Common myeloid progenitor, CD34-positive (primary cell): ENCODE measurements around the gene PSMF1.
A peak's percentile ranks its signal among the peaks of the same experiment; 100 is the strongest.

ENCODE experiments used
- CTCF ChIA-PET: fragments of 350-600 bp; sonication (Branson Sonifier 250); formaldehyde crosslinking; loops from one replicate; lab custom pipeline; 2021; ENCODE audit warnings: antibody characterized with exemption; lab: Charles Lee
- POLR2A ChIA-PET: fragments of 350-600 bp; sonication (Branson Sonifier 250); formaldehyde crosslinking; loops from one replicate; lab custom pipeline; 2021; ENCODE audit warnings: antibody characterized with exemption; lab: Charles Lee
- DNase-seq, 3 donors: peaks; one replicate each; pipeline versions ENCODE4 v3.0.0 to v3.0.0-alpha.2; 2013
- H3K27ac ChIP-seq, 2 experiments: 1 replicate in 1 of 2; 2 replicates in 1 of 2; pipeline ENCODE4 v1.7.0; 2013; ENCODE audit warnings: inconsistent platforms in 2 of 2, low read length in 2 of 2, mild to moderate bottlenecking in 2 of 2, low read depth in 1 of 2, moderate library complexity in 1 of 2; ENCODE audit not compliant: severe bottlenecking in 2 of 2, insufficient read depth in 1 of 2, poor library complexity in 1 of 2
- H3K27me3 ChIP-seq, 5 experiments: replicated peaks in 2 of 5; 1 replicate in 3 of 5; 2 replicates in 2 of 5; pipeline versions ENCODE4 v1.6.1 to v1.7.0; 2013; ENCODE audit warnings: low read length in 4 of 5, mild to moderate bottlenecking in 2 of 5, moderate library complexity in 2 of 5, inconsistent platforms in 1 of 5; ENCODE audit not compliant: insufficient read depth in 5 of 5, control insufficient read depth in 4 of 5
- H3K36me3 ChIP-seq, 4 experiments: 1 replicate in 2 of 4; 2 replicates in 2 of 4; pipeline versions ENCODE4 v1.6.1 to v1.7.0; 2013; ENCODE audit warnings: low read length in 3 of 4, control low read depth in 1 of 4, mild to moderate bottlenecking in 1 of 4; ENCODE audit not compliant: control insufficient read depth in 4 of 4, insufficient read depth in 4 of 4
- H3K4me1 ChIP-seq, 4 experiments: 1 replicate in 3 of 4; 2 replicates in 1 of 4; pipeline versions ENCODE4 v1.6.1 to v1.7.1; 2013; ENCODE audit warnings: low read length in 3 of 4, mild to moderate bottlenecking in 3 of 4, control low read depth in 1 of 4, inconsistent platforms in 1 of 4, moderate library complexity in 1 of 4; ENCODE audit not compliant: control insufficient read depth in 4 of 4, insufficient read depth in 4 of 4; ENCODE audit errors: control extremely low read depth in 1 of 4
- H3K4me3 ChIP-seq, 7 experiments: 1 replicate in 4 of 7; 2 replicates in 3 of 7; pipeline versions ENCODE4 v1.5.1 to v1.7.0; 2013; ENCODE audit warnings: mild to moderate bottlenecking in 7 of 7, low read length in 6 of 7, moderate library complexity in 6 of 7, inconsistent platforms in 2 of 7, low read depth in 2 of 7, control low read depth in 1 of 7; ENCODE audit not compliant: insufficient read depth in 4 of 7, control insufficient read depth in 1 of 7; ENCODE audit errors: extremely low read depth in 1 of 7
- H3K9me3 ChIP-seq, 5 experiments: 1 replicate in 4 of 5; 2 replicates in 1 of 5; pipeline versions ENCODE4 v1.6.1 to v1.7.1; 2013; ENCODE audit warnings: low read length in 4 of 5, mild to moderate bottlenecking in 2 of 5, inconsistent platforms in 1 of 5, low read depth in 1 of 5, moderate library complexity in 1 of 5; ENCODE audit not compliant: control insufficient read depth in 4 of 5, insufficient read depth in 2 of 5; ENCODE audit errors: control extremely low read depth in 1 of 5
- WGBS: methylation state at CpG from one replicate; pipeline ENCODE4 v1.1.5; 2013; ENCODE audit not compliant: insufficient coverage; 5-methylcytosine and 5-hydroxymethylcytosine counted together

Gene PSMF1

DNA sequence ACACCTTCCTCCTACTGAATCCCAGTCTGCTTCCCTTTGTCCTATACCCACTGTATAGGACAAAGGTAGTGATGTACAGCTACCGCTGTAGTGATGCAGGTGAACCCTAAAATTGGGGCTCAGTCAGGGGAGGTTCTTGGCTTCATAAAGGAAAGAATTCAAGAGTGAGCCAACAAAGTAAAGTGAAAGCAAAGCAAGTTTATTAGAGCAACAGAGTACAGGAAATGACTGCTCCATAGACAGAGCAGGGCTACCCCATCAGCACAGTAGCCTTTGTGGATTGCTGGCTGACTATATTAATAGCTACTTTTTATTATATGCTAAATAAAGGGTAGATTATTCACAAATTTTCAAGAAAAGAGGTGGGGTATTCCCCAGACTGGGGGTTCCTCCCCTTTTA is 81.6 kb downstream of the PSMF1 start:
- Histone ChIP-seq H3K36me3 (no peaks in the 10 kb centered on the region), H3K27me3 (no peaks in the 10 kb centered on the region), H3K4me3 (no peak overlapping the region), H3K9me3 (no peaks in the 10 kb centered on the region), H3K27ac (no peak overlapping the region), H3K4me1 (peaks cover 0 to 14% (median 10%) of the 10 kb centered on the region in 4 experiments)
- DNase-seq: no peak
- ChIA-PET POLR2A (no interaction called here), CTCF (interaction anchor here (1.0 kb wide), 1 partner anchor 16 kb away, joined by 3 read pairs; no protein-coding TSS in a partner anchor)
- WGBS: 100% methylated on average over 1 of the region's 1 CpG

DNA sequence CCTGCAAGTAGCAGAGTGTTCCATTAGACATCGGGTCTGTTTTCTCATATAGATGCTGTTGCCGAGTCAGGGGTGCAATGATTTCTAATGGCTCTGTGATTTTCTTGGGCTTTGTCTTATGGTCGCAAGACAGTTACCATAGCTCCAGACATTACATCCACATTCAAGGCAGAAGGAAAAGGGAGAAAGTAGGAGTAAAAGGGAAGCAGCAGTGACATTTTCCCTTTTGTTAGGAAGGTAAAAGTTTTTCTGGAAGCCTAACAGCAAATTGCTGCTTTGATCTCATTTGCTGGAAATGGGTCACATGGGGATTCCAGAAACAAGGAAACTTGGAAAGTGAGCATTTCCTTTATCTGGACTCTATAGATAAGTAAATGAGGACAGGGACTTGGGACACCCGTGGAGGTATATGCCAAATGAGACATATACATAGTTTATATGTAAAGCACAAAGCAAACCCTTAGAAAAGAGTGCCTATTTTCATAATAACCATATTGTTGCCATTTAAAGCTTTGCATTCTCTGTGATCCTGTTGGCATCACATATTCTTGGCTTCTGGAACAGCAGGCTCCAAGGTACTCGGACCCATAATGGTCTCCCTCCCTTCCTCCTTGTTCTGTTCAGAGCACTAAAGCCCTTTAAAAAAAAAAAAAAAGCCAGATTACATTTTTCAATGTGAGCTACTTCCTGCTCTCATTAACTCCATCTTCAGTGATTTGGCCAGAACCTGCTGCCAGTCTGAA is 84.5 kb downstream of the PSMF1 start, which contains the start of gene C20orf202:
C20orf202 (plus strand) TSS at position 693 of the 743 bp plus-strand sequence. CDS start 132 bp downstream, outside the sequence.
- H3K27ac ChIP-seq: no peak within 1 kb of the TSS
- POLR2A ChIA-PET: no interaction called here
- no peaks in the 10 kb centered on the region for H3K9me3 ChIP-seq
- 100% methylated on average over 2 of the region's 5 CpGs for WGBS
- peaks cover 0 to 14% (median 10%) of the 10 kb centered on the region in 4 experiments for H3K4me1 ChIP-seq
- H3K27me3 ChIP-seq: peaks cover 0 to 3% (median 0%) of the 10 kb centered on the region in 5 experiments
- no peaks in the 10 kb centered on the region for H3K36me3 ChIP-seq
- DNase-seq: no peak
- CTCF ChIA-PET: no interaction called here
- no peak within 1 kb of the TSS for H3K4me3 ChIP-seq

- Histone ChIP-seq H3K9me3 (no peaks in the 10 kb centered on the region), H3K27ac (no peak overlapping the region), H3K36me3 (no peaks in the 10 kb centered on the region), H3K27me3 (peaks cover 0 to 3% (median 0%) of the 10 kb centered on the region in 5 experiments), H3K4me3 (no peak overlapping the region), H3K4me1 (peaks cover 0 to 14% (median 10%) of the 10 kb centered on the region in 4 experiments)
- no peak for DNase-seq
- WGBS: 100% methylated on average over 3 of the region's 5 CpGs
- POLR2A ChIA-PET: no interaction called here
- CTCF ChIA-PET: interaction anchor here (1.4 kb wide), 1 partner anchor 14 kb away, joined by 4 read pairs; no protein-coding TSS in a partner anchor
Observed at GRCh38 chr20:1203630-1204029, 85.2 kb downstream of the PSMF1 start.

DNA sequence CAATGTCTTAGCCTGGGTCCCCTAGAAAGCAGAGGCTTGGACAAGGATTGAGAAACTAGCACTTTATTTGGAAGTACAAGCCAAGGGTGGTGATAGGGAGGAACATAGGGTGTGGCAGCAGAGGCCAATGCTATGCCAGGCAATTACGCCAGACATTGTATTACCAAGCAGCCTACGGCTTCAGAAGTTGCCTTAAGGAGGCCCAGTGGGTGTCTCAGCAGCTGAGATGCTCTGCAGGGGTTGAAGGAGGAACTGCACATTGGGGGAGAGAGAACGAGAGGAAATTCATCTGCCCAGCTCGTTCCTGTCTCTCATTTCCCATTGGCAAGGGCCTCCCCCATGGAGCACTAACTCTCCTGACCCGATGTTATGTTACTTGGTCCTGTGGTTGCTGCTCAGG is 85.7 kb downstream of the PSMF1 start:
- DNase-seq: peak in 2 of 3 donors; percentile 43 to 46
- 32% methylated on average over 4 of the region's 5 CpGs for WGBS
- Histone ChIP-seq H3K27ac (no peak overlapping the region), H3K36me3 (no peaks in the 10 kb centered on the region), H3K4me3 (no peak overlapping the region), H3K9me3 (no peaks in the 10 kb centered on the region), H3K27me3 (peaks cover 0 to 3% (median 0%) of the 10 kb centered on the region in 5 experiments), H3K4me1 (peaks cover 0 to 14% (median 10%) of the 10 kb centered on the region in 4 experiments)
- ChIA-PET POLR2A (no interaction called here), CTCF (interaction anchor here (1.4 kb wide), 1 partner anchor 14 kb away, joined by 4 read pairs; no protein-coding TSS in a partner anchor)

DNA sequence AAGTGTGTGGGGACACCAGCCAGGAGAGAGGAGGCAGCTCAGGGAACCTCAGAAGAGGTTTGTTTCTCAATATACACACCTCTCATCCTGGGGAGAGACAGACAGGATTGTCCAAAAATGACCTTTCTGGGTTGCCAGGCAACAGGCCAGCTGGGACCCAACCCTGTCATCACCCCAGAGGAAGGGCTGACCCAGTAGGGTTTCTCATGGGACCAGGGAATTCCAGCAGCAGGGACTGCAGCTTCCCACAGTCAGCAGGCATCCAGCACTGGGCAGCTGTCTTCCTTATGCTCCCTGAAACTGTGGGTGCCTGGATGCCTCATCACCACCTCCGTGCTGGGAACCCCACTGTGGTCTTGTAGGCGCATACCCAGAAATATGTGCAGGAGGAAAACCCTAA is 86.2 kb downstream of the PSMF1 start:
- WGBS: 92% methylated on average over 2 of the region's 2 CpGs
- no peaks in the 10 kb centered on the region for H3K36me3 ChIP-seq
- H3K27me3 ChIP-seq: peaks cover 0 to 3% (median 0%) of the 10 kb centered on the region in 5 experiments
- ChIA-PET POLR2A (no interaction called here), CTCF (interaction anchor here (0.8 to 1.4 kb wide), 2 partner anchors 14 to 32 kb away, joined by 3 to 4 read pairs; no protein-coding TSS in a partner anchor)
- no peak for DNase-seq
- no peak overlapping the region for H3K4me3 ChIP-seq
- H3K27ac ChIP-seq: no peak overlapping the region
- H3K9me3 ChIP-seq: no peaks in the 10 kb centered on the region
- H3K4me1 ChIP-seq: peaks cover 0 to 14% (median 10%) of the 10 kb centered on the region in 4 experiments

- ChIA-PET POLR2A (no interaction called here), CTCF (interaction anchor here (0.8 to 1.2 kb wide), 5 partner anchors 8 to 232 kb away, joined by 3 read pairs; no protein-coding TSS in a partner anchor)
- H3K36me3 ChIP-seq: no peaks in the 10 kb centered on the region
- no peak overlapping the region for H3K27ac ChIP-seq
- peaks cover 0 to 14% (median 9%) of the 10 kb centered on the region in 4 experiments for H3K4me1 ChIP-seq
- H3K27me3 ChIP-seq: peaks cover 0 to 3% (median 0%) of the 10 kb centered on the region in 5 experiments
- WGBS: 100% methylated on average over 5 of the region's 8 CpGs
- no peaks in the 10 kb centered on the region for H3K9me3 ChIP-seq
- no peak for DNase-seq
- no peak overlapping the region for H3K4me3 ChIP-seq
Observed at GRCh38 chr20:1205802-1206201, 87.4 kb downstream of the PSMF1 start.
